Coronary artery (tissue), 2 donors: ENCODE results near the gene C16orf54.
"Not testable (repeated sequence)": the region's sequence is repeated elsewhere in the genome, so short reads cannot be mapped to it uniquely, and the experiment has no call there.

Experiments used
- DNase-seq: peaks from one replicate; pipeline ENCODE4 v3.0.0-alpha.2; 2017; ENCODE audit warnings: low spot score
- H3K27ac ChIP-seq, 2 donors: fragments of 200-600 bp; sonication (generic); one replicate each; pipeline ENCODE4 v1.5.1; 2016 to 2019
- H3K4me3 ChIP-seq: fragments of 200-600 bp; sonication (generic); 2 replicates; pipeline ENCODE4 v1.5.1; 2016; ENCODE audit warnings: mild to moderate bottlenecking, moderate library complexity
- TF ChIP-seq, protein P1 (sequence below): fragments of 200-600 bp; sonication (generic); IDR thresholded peaks from one replicate; pipeline ENCODE4 v1.5.1; 2019; ENCODE audit warnings: antibody characterized with exemption

C16orf54 gene

DNA sequence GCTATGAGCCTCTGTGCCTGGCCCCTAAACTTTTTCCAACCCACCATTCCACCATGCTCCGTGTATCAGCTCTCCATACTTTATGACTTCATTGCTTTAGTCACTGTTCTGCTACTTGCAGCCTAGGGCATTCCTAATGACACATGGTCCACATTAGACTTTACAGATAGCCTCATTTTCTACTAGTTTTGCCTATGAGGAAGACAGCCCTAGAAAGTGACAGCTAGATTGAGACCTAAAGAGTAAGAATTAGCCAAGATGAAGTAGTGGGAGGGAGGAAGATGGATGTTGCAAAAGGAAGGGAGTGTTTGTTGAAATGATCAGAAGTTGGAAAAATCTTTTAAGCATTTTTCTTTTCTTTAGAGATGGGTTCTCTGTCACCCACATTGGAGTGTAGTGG is 11.0 kb downstream of the C16orf54 start:
- TF ChIP-seq, protein P1, sequence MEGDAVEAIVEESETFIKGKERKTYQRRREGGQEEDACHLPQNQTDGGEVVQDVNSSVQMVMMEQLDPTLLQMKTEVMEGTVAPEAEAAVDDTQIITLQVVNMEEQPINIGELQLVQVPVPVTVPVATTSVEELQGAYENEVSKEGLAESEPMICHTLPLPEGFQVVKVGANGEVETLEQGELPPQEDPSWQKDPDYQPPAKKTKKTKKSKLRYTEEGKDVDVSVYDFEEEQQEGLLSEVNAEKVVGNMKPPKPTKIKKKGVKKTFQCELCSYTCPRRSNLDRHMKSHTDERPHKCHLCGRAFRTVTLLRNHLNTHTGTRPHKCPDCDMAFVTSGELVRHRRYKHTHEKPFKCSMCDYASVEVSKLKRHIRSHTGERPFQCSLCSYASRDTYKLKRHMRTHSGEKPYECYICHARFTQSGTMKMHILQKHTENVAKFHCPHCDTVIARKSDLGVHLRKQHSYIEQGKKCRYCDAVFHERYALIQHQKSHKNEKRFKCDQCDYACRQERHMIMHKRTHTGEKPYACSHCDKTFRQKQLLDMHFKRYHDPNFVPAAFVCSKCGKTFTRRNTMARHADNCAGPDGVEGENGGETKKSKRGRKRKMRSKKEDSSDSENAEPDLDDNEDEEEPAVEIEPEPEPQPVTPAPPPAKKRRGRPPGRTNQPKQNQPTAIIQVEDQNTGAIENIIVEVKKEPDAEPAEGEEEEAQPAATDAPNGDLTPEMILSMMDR: no peak
- Histone ChIP-seq H3K27ac (no peak overlapping the region), H3K4me3 (no peak overlapping the region)
- no peak for DNase-seq

DNA sequence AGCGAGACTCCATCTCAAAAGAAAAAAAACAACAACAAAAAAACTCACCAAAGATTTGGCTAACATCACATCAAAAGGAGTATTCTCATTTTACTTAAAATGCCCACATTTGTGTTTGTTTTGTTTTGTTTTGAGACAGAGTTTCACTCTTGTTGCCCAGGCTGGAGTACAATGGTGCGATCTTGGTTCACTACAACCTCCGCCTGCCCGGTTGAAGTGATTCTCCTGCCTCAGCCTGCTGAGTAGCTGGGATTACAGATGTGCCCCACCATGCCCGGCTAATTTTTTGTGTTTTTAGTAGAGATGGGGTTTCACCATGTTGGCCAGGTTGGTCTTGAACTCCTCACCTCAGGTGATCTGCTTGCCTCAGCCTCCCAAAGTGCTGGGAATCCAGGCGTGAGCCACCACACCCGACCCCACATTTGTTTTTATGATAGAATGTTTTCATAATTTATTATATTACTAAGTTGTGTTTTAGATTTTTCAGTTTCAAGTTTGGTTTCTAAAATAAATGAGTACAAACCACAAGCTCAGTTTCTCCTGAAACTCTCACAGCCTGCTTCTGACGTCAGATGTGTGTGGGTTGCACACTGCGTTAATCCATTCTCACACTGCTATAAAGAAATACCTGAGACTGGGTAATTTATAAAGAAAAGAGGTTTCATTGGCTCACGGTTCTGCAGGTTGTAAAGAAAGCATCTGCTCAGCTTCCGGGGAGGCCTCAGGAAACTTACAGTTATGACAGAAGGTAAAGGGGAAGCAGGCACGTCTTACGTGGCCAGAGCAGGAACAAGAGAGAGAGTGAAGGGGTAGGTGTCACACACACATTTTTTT is 13.8 kb downstream of the C16orf54 start:
- H3K4me3 ChIP-seq, H3K27ac ChIP-seq, DNase-seq: not testable (repeated sequence)

DNA sequence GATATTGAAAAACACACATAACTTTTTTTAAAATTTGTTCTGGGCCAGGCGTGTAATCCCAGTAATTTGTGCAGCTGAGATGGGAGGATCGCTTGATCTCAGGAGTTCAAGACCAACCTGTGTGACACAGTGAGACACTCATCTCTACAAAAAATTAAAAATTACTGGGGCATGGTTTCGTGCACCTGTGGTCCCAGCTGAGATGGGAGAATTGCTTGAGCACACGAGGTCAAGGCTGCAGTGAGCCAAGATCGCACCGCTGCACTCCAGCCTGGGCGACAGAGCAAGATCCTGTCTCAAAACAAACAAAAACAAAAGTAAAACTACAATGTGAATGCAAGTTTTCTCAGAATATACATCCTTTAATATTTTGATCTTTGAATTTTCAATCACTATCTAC is 15.1 kb downstream of the C16orf54 start:
- DNase-seq: no peak

DNA sequence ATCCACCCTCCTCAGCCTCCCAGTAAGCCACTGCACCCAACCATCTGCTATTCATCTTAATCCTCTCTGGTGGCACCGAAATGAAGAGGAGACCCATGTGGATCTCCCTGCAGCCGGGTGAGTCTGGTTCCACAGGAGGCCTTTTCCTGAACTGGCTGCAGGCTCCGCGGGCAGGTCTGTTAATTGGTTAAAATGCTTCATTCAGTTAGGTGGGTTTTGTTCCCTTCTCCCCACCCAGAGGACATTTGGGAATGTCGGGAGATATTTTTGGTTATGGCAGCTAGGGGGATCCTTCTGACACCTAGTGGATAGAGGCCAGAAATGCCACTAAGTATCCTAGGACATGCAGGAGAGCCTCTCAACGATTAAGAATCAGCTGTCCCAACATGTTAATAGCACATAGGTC is 16.7 kb downstream of the C16orf54 start:
- TF ChIP-seq, protein P1: peak; percentile 25
- Histone ChIP-seq H3K4me3 (peak overlapping the region; percentile 40), H3K27ac (no peak overlapping the region)
- no peak for DNase-seq

More for the DNA sequence above, 15.1 kb downstream of the C16orf54 start:
- Histone ChIP-seq H3K4me3 (no peak overlapping the region), H3K27ac (no peak overlapping the region)
- TF ChIP-seq, protein P1: no peak

DNA sequence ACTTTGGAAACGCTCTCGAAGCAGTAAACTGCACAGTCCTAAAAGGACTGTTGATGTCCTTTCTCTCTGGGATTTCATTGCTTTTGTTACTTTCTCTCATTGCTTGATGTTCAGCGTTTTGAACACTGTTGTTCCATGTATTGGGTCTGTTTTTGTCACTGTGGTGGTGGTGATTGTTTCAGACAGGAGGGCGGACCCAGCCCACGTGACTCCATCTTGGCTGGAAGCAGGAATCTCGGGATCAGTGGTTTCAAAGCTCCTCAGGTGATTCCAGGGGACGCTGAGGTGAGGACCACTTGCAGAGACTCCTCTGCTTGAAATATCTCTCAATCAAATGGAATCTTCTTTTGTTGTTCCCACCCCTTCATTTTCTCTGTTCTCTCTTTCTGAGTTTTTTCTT is 18.3 kb downstream of the C16orf54 start:
- TF ChIP-seq, protein P1: no peak
- DNase-seq: no peak
- Histone ChIP-seq H3K27ac (no peak overlapping the region), H3K4me3 (no peak overlapping the region)

DNA sequence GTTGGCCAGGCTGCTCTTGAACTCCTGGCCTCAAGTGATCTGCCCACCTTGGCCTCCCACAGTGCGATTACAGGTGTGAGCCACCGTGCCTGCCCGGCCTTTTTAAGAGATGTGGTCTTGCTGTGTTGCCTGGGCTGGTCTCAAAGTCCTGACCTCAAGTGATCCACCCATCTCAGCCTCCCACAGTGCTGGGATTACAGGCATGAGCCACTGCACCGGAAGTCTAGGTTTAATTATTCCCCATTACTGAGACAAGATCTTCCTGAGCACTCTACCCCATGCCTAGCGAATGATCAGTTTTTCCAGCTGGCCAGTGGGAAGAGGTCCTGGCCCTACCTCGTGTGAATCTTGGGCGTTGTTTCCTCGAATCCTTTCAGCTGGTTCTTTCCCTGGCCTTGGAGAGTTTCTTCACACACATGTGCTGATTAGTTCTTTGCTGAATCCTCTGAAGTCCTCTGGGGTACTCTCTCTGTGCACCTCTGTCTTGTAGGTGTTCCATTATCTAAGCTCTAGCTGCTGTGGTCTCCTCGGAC is 18.9 kb downstream of the C16orf54 start:
- H3K4me3 ChIP-seq: no peak overlapping the region
- no peak for DNase-seq
- TF ChIP-seq, protein P1: no peak
- no peak overlapping the region for H3K27ac ChIP-seq

DNA sequence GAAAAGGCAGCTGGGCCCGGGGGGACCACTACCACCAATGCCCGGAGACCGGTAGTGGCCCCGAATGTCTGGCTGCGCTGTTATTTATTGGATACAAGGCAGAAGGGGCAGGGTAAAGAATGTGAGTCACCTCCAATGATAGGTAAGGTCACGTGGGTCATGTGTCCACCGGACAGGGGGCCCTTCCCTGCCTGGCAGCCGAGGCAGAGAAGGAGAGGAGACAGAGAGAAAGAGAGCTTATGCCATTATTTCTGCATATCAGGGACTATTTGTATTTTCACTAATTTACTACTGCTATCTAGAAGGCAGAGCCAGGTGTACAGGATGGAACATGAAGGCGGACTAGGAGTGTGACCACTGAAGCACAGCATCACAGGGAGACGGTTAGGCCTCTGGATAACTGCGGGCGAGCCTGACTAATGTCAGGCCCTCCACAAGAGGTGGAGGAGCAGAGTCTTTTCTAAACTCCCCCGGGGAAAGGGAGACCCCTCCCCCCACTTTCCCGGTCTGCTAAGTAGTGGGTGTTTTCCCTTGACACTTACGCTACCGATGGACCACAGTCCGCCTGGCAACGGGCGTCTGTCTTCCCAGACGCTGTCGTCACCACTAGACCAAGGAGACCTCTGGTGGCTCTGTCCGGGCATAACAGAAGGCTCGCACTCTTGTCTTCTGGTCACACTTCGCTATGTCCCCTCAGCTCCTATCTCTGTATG is 24.5 kb downstream of the C16orf54 start:
- not testable (repeated sequence) for H3K27ac ChIP-seq, DNase-seq, H3K4me3 ChIP-seq
- TF ChIP-seq, protein P1: peak; percentile 32
